Smooth muscle cell of the brain vasculature (primary cell): ENCODE results near the gene BCL2A1.
"Not testable (repeated sequence)": the region's sequence is repeated elsewhere in the genome, so short reads cannot be mapped to it uniquely, and the experiment has no call there.

Experiments used
- DNase-seq: peaks from one replicate; pipeline ENCODE4 v3.0.0-alpha.2; 2012; ENCODE audit warnings: low read depth, low spot score

Gene BCL2A1

GRCh38 chr15:79960502-79961212 is 10.3 kb downstream of the BCL2A1 start:
- no peak for DNase-seq

DNA sequence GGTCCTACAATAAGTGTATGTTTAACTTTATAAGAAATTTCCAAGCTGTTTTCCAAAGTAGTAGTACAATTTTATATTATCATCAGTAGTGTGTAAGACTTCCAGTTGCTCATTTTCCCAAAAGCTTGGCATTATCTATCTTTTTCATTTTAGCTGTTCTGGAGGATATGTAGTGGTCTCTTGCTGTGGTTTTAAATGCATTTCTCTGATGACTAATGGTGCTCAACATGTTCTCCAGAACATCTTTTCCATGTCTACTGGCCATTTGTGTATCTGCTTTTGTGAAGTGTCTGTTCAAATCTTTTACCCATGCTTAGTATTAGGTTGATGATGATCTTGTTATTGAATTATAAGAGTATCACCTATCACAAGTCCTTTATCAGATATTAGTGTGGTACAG is 13.3 kb downstream of the BCL2A1 start:
- DNase-seq: no peak

- DNase-seq: no peak
These were observed 14.5 kb downstream of the BCL2A1 start for GRCh38 chr15:79956354-79956939.

GRCh38 chr15:79954661-79955060 is 16.3 kb downstream of the BCL2A1 start:
- DNase-seq: no peak

GRCh38 chr15:79953951-79954444 is 17.0 kb downstream of the BCL2A1 start:
- no peak for DNase-seq

- no peak for DNase-seq
These were observed 18.7 kb downstream of the BCL2A1 start for GRCh38 chr15:79952329-79952728.

DNA sequence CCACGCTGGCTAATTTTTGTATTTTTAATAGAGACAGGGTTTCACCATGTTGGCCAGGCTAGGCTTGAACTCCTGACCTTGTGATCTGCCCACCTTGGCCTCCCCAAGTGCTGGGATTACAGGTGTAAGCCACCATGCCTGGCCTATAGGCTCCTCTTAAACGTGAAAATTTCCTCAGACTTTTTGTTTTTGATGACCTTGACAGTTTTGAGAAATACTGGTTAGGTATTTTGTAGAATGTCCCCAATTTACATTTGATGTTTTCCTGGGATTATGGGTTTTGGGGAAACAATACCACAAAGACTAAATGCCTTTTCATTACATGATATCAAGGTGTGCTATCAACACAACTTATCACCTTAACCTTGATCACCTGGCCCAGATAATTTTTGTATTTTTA is 20.7 kb downstream of the BCL2A1 start:
- no peak for DNase-seq

DNA sequence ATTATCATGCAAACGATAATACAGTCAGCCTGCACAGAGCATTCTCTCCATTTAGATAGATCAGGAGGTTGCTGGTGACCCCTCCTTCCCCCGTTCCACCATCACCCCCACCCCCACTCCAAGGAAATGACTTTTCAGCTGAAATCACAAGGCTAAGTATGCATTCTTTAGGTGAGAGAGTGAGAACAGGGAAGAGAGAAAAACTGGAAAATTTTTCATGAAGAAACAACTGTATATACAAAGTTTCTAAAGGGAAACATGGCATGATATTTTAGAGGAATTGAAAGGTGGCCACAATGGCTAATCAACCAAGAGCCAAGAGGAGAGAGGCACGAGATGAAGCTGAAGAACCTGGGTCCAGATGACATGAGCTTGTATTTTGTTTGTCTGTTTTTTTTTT is 22.2 kb downstream of the BCL2A1 start:
- no peak for DNase-seq

DNA sequence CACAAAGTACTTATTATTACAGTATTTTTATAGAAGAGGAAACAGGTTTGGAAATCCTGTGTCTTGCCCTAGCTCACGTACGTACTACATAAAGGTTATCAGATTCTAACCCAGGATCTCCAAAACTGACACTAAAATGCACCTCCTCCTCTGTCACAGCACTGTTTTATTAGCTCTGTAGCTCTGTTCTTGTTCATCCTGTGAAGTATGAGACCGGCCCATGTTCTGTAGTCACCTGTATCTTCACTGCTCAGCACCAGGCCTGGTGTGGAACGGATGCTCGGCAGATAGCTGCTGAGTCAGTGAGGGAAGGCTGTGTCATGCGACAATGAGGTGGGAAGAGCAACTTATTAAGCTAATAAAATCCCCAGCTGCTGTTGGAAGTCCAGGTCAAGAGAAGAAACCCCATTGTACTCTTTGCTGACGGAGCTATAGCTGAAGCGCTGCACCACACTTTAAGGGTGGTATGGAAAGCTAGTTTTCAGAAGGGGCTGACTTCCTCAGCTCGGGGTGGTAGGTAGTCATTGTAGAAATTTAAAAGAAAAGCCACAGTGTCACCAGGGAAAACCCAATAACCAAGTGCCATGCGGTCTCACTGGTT is 22.8 kb downstream of the BCL2A1 start:
- DNase-seq: no peak

DNA sequence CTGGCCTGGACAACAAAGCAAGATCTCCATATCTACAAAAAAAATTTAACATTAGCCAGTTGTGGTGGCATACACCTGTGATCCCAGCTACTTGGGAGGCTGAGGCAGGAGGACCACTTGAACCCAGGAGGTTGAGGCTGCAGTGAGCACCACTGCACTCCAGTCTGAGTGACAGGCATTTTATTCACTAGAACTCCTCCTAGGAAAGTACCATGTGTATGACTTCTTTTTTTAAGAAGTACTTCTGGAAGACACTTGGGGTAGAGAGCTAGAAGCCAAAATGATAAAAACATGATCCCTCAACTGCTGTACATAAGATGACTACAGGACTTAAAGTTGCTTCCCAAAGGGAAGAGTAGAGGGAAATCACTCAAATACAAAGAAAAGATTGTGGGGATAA is 24.0 kb downstream of the BCL2A1 start:
- DNase-seq: no peak

GRCh38 chr15:79944622-79945021 is 26.4 kb downstream of the BCL2A1 start:
- no peak for DNase-seq

DNA sequence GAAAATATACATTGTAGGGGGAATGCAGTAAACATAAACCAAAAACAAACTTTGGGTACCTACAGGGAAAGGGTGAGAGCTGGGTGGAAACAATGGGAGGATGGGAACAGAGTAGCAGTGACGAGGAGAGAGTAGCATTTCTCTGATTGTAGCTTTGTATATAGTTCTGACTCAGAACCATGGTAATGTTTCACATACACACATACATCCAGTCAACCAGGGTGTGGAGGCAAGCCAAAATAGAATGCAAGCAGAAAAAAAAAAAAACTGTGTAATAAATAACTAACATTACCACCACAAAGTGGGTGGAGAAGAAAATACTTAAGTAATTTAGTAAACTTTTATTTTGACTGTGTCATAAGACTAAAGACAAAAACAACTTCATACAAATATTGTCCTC is 27.2 kb downstream of the BCL2A1 start:
- DNase-seq: no peak

GRCh38 chr15:79942741-79943481 is 28.1 kb downstream of the BCL2A1 start:
- no peak for DNase-seq

GRCh38 chr15:79939399-79939798 is 31.6 kb downstream of the BCL2A1 start:
- DNase-seq: no peak

GRCh38 chr15:79938143-79938542 is 32.9 kb downstream of the BCL2A1 start:
- DNase-seq: no peak

DNA sequence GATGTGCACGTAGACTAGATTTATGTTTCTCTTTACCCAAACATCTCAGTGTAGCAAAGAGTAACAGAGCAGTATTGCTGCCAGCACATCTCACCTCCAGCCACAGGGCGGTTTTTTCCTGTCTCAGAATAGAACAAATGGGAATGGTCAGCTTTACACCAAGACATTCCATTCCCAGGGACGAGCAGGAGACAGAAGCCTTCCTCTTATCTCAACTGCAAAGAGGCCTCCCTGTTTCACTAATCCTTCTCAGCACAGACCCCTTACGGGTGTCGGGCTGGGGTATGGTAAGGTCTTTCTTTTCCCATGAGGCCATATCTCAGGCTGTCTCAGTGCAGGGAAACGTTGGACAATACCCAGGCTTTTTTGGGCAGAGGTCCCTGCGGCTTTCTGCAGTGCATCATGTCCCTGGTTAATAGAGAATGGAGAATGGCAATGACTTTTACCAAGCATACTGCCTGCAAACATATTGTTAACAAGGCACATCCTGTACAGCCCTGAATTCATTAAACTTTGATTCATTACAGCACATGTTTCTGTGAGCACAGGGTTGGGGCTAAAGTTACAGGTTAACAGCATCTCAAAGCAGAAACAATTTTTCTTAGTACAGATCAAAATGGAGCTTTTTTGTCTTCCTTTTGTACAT is 35.3 kb downstream of the BCL2A1 start:
- not testable (repeated sequence) for DNase-seq

- no peak for DNase-seq
These were observed 37.8 kb downstream of the BCL2A1 start for GRCh38 chr15:79933231-79933630.

GRCh38 chr15:79932447-79932846 is 38.5 kb downstream of the BCL2A1 start:
- no peak for DNase-seq

DNA sequence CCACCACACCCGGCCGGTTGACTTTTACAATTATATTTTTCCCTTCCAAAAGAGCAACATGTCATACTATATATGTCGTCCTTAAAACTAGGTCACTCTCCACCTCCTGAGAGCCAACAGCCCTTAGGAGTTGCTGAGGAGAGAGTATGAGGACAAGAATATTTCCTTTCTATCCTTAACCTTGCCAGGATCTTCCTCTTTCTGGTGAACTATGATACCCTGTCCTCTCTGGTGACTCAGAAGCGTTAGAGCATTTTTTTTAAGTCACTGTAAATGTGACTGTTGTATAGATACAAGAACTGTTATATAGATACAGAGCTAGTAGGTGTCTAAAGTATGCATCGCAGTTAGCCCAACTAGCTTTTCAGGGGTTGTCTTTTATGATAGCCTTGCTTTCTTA is 40.5 kb downstream of the BCL2A1 start:
- no peak for DNase-seq

- DNase-seq: no peak
These were observed 41.6 kb downstream of the BCL2A1 start for GRCh38 chr15:79929412-79929811.

DNA sequence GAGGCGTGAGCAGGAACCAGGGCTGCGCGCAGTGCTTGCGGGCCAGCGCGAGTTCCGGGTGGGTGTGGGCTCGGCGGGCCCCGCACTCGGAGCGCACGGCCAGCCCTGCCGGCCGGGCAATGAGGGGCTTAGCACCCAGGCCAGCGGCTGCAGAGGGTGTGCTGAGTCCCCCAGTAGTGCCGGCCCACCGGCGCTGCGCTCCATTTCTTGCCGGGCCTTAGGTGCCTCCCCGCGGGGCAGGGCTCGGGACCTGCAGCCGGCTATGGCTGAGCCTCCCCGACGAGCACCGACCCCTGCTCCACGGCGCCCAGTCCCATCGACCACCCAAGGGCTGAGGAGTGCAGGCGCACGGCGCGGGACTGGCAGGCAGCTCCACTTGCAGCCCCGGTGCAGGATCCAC is 44.9 kb downstream of the BCL2A1 start:
- DNase-seq: not testable (repeated sequence)

- DNase-seq: no peak
These were observed 46.6 kb downstream of the BCL2A1 start for GRCh38 chr15:79924379-79924778.
